Nephron (organoid): ENCODE results near the gene NRCAM.

Experiments
- H3K27ac Mint-ChIP-seq, 3 experiments: 2 replicates each; pipeline ENCODE4 v1.8.0; 2020; ENCODE audit warnings: mixed read lengths in 3 of 3, mild to moderate bottlenecking in 2 of 3, moderate library complexity in 1 of 3
- H3K27me3 Mint-ChIP-seq: 2 replicates; pipeline ENCODE4 v1.8.0; 2021; ENCODE audit warnings: low read depth, mild to moderate bottlenecking, moderate library complexity, mixed read lengths
- H3K36me3 Mint-ChIP-seq: 2 replicates; pipeline ENCODE4 v1.8.0; 2020; ENCODE audit warnings: low read depth, mixed read lengths
- H3K4me1 Mint-ChIP-seq: 2 replicates; pipeline ENCODE4 v1.8.0; 2020; ENCODE audit warnings: mixed read lengths
- H3K4me3 Mint-ChIP-seq, 3 experiments: 2 replicates each; pipeline ENCODE4 v1.8.0; 2020; ENCODE audit warnings: mild to moderate bottlenecking in 3 of 3, mixed read lengths in 3 of 3, moderate library complexity in 2 of 3
- H3K9me3 Mint-ChIP-seq: 2 replicates; pipeline ENCODE4 v1.8.0; 2020; ENCODE audit warnings: mixed read lengths
- TF ChIP-seq, protein P1 (sequence below), 3 experiments: fragments of 200-600 bp; sonication (generic); IDR thresholded peaks; one replicate each; pipeline ENCODE4 v1.5.0; 2021; ENCODE audit warnings: antibody characterized with exemption in 3 of 3; ENCODE audit not compliant: unreplicated experiment in 3 of 3

Gene NRCAM

DNA sequence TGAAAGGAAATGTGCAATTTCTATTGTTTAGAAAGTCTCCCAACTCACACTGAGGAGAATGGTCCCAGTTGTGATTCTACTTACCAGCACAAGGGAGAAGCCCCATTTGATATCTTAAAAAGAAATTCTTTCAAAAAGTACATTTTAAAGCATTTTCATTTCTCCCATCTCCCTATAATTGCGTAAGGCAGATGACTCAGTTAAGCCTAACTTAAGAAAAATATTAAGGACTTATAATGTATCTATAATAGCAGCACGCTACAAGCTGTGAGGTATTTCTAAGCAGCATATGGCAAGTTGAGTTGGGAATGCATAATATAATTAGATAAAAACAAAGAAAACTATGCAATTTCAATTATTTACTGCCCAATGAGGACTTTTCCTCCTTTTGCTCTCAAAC lies 8.5 kb upstream of the NRCAM start:
- TF ChIP-seq, protein P1, sequence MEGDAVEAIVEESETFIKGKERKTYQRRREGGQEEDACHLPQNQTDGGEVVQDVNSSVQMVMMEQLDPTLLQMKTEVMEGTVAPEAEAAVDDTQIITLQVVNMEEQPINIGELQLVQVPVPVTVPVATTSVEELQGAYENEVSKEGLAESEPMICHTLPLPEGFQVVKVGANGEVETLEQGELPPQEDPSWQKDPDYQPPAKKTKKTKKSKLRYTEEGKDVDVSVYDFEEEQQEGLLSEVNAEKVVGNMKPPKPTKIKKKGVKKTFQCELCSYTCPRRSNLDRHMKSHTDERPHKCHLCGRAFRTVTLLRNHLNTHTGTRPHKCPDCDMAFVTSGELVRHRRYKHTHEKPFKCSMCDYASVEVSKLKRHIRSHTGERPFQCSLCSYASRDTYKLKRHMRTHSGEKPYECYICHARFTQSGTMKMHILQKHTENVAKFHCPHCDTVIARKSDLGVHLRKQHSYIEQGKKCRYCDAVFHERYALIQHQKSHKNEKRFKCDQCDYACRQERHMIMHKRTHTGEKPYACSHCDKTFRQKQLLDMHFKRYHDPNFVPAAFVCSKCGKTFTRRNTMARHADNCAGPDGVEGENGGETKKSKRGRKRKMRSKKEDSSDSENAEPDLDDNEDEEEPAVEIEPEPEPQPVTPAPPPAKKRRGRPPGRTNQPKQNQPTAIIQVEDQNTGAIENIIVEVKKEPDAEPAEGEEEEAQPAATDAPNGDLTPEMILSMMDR (IDR thresholded peaks at IDR 0.05; ENCODE audit: unreplicated experiment in 3 of 3) = no peak
- Mint-ChIP-seq H3K27me3 (peaks cover 3% of the 10 kb centered on the region), H3K27ac (no peak overlapping the region), H3K4me3 (no peak overlapping the region), H3K9me3 (no peaks in the 10 kb centered on the region), H3K4me1 (no peaks in the 10 kb centered on the region), H3K36me3 (no peaks in the 10 kb centered on the region)

DNA sequence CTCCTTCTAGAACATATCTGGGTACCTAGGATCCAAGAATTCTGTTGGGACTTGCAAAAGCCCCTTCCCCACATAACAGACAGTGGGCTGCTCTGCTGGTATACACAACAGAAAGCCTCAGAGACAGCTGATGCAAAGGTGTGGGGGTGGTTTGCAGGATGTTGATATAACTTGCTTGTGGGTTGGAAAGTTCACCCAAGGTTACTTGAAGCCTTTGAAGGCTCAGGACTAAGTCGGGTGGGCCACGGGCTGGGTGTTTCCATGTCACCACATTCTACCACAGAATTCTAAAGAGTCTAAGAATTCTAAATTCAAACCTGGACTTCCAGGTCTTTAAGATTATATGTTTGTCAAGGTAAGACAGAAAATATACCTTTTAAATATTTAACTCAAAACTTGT lies 7.4 kb upstream of the NRCAM start:
- Mint-ChIP-seq H3K27ac (no peak overlapping the region), H3K36me3 (no peaks in the 10 kb centered on the region), H3K4me1 (no peaks in the 10 kb centered on the region), H3K4me3 (no peak overlapping the region), H3K9me3 (no peaks in the 10 kb centered on the region), H3K27me3 (peaks cover 11% of the 10 kb centered on the region)
- TF ChIP-seq, protein P1 (IDR thresholded peaks at IDR 0.05; ENCODE audit: unreplicated experiment in 3 of 3) = no peak

DNA sequence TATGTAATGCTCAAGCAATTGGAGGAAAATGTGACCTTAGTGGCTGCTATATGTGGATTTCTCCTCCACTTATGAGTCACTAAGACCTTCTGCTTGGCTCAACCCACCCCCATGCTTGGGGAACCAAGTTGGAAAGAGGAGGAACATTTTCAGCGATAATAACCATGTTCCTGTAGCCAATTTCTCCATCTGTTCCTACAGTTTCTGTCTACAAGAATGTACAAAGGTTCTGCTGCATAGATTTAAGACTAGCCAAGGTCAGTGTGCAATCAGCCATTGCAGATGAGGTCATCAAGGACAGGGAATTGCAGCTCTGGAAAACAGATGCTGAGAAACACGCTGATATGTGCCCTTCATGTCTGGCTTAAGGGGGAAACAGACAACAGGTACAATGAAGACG lies 5.6 kb upstream of the NRCAM start:
- Mint-ChIP-seq H3K36me3 (no peaks in the 10 kb centered on the region), H3K27me3 (peaks cover 29% of the 10 kb centered on the region), H3K9me3 (no peaks in the 10 kb centered on the region), H3K4me3 (no peak overlapping the region), H3K4me1 (peaks cover 3% of the 10 kb centered on the region), H3K27ac (no peak overlapping the region)
- TF ChIP-seq, protein P1 (IDR thresholded peaks at IDR 0.05; ENCODE audit: unreplicated experiment in 3 of 3) = no peak

DNA sequence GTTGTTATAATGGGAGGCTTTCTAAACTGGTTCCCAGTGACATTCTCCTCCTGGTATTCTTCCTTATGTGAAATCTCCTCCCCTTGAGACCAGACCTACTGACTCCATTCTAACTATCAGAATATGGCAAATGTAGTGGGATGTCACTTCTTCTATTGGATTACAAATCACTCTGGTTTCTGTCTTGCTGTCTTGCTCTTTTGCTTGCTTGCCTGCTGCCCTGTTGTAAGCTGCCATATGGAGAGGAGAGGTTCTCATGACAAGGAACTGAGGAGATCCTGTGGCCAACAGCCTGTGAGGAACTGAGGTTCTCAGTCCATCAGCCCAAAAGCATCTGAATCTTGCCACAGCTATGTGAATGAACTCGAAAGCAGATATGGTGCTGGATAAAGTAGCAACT lies 4.7 kb upstream of the NRCAM start:
- TF ChIP-seq, protein P1 (IDR thresholded peaks at IDR 0.05; ENCODE audit: unreplicated experiment in 3 of 3) = no peak
- Mint-ChIP-seq H3K27me3 (peaks cover 32% of the 10 kb centered on the region), H3K27ac (no peak overlapping the region), H3K4me1 (peaks cover 6% of the 10 kb centered on the region), H3K36me3 (no peaks in the 10 kb centered on the region), H3K4me3 (no peak overlapping the region), H3K9me3 (no peaks in the 10 kb centered on the region)

DNA sequence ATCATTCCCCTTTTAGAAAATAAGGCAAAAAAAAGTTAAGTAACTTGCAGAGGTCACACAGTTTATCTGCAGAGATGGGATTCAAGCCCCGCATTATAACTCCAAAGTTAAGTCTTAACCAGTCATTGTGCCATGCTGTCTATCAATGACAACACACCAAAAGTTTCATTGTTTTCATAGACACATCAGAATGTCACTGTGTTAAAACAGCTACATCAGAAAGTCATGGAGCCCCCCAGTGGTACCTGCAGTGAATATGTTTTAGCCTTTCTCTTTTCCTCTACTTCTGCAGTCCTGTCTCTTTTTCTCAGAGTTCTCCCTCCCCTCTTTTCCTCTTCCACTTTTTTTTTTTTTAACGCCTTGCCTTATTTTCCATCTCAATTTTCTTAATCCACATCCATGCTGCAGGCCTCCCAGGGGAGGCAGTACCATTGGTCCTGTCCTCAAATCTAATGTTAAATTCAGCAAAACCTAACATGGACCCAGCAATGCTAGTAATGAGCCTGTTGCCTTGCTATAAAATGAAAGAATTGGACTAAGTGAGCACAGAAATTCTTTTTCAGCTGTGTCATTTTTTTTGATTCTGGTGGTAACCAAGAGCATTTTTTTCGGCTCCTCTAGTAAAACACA lies 3.8 kb upstream of the NRCAM start:
- no peak overlapping the region for H3K27ac Mint-ChIP-seq
- no peaks in the 10 kb centered on the region for H3K36me3 Mint-ChIP-seq
- H3K9me3 Mint-ChIP-seq = no peaks in the 10 kb centered on the region
- peak overlapping the region in 2 of 3 experiments; percentile 22 to 44 for H3K4me3 Mint-ChIP-seq
- H3K27me3 Mint-ChIP-seq = peaks cover 32% of the 10 kb centered on the region
- TF ChIP-seq, protein P1 (IDR thresholded peaks at IDR 0.05; ENCODE audit: unreplicated experiment in 3 of 3) = peak; percentile 55 to 65 (median 63)
- H3K4me1 Mint-ChIP-seq = peaks cover 6% of the 10 kb centered on the region

DNA sequence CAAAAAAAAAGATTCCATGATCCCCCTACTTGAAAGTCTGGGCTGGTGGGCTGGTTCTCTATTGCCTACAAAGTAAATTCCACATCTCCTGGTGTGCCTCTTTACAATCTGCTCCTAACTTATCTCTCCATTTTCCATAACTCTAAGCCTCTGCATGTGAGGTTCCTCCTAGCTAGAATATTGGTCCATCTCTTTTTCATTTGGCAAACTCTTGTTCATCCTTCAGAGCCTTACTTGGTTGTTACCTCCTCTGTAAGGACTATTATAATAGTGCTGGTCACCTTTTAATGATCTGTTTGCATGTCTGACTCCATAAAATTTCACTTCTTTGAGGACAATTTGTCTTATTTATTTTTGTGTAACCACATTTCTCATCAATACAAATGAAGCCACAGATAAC lies 1.6 kb upstream of the NRCAM start:
- Mint-ChIP-seq H3K27me3 (peaks cover 53% of the 10 kb centered on the region), H3K27ac (no peak overlapping the region), H3K4me3 (peak overlapping the region; percentile 66 to 82 (median 75)), H3K4me1 (peaks cover 10% of the 10 kb centered on the region), H3K36me3 (no peaks in the 10 kb centered on the region), H3K9me3 (no peaks in the 10 kb centered on the region)
- TF ChIP-seq, protein P1 (IDR thresholded peaks at IDR 0.05; ENCODE audit: unreplicated experiment in 3 of 3) = no peak
